IPS-15b (cell line): ENCODE measurements around the gene TMTC1.
"Not testable (repeated sequence)": the region's sequence is repeated elsewhere in the genome, so short reads cannot be mapped to it uniquely, and the experiment has no call there.

Experiments
- H3K27me3 ChIP-seq: one replicate; pipeline ENCODE4 v1.6.1; 2013; ENCODE audit warnings: low read length; ENCODE audit not compliant: control insufficient read depth, insufficient read depth
- H3K36me3 ChIP-seq: one replicate; pipeline ENCODE4 v1.6.1; 2013; ENCODE audit warnings: low read length; ENCODE audit not compliant: control insufficient read depth, insufficient read depth
- H3K4me1 ChIP-seq: one replicate; pipeline ENCODE4 v1.6.1; 2013; ENCODE audit warnings: mild to moderate bottlenecking, low read length; ENCODE audit not compliant: control insufficient read depth, insufficient read depth
- H3K4me3 ChIP-seq: one replicate; pipeline ENCODE4 v1.5.1; 2013; ENCODE audit warnings: low read depth, low read length
- H3K9ac ChIP-seq: one replicate; pipeline ENCODE4 v1.6.1; 2013; ENCODE audit warnings: low read depth, mild to moderate bottlenecking, low read length
- H3K9me3 ChIP-seq: one replicate; pipeline ENCODE4 v1.6.1; 2013; ENCODE audit warnings: mild to moderate bottlenecking, low read length; ENCODE audit not compliant: control insufficient read depth, insufficient read depth

Gene TMTC1

DNA sequence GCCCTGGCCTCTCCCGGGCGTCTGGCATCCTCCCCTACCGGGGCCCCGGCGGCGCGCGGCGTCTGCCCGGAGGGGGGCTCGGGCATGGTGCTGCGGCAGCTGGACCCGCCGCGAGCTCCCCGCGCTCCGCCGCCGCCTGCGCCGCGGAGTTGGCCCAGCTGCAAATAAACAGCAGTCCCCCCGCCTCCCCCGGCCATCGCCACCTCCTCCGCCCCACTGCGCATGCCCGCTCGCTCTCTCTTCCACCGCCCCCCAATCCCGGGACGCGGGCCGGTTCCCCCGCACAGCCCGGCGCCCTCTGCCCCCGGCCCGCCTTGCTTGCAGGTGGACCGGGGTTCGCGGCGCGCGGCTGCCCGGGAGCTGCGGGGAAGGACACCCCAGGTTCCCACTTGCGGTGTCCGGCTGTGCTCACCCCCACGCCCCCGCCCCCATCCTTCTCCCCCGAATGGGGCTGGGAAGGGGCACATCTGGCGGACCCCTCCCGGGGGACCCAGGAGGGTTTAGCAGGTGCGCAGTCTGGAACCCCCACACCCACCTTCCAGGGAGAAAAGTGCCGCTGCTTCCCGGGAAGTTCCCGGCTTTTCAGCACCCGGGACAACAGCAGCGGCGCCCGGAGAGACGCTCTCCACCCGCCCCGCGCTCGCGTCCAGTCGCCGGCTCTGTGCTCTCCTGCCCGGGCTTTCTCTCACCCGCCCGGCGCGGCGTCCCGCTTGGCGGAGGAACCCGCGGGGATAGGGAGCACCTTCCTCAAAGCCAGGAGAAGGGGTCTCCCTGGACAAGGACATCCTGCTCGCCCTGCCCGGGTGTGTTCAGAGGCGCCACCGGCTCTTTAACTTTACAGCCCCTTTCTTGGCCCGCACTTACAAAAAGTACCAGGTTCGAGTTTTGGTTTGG lies at the start of gene TMTC1:
TMTC1 (minus strand) TSS at position 170 of the 894 bp plus-strand sequence. CDS start 191 bp downstream, outside the sequence.
- Histone ChIP-seq H3K27me3 (peaks cover 17% of the 10 kb centered on the region), H3K9me3 (no peaks in the 10 kb centered on the region), H3K4me1 (peaks cover 7% of the 10 kb centered on the region), H3K9ac (peak within 1 kb of the TSS; percentile 56), H3K4me3 (peak within 1 kb of the TSS; percentile 88), H3K36me3 (no peaks in the 10 kb centered on the region)

GRCh38 chr12:29831173-29831572 lies 47.4 kb upstream of the TMTC1 start:
- Histone ChIP-seq H3K4me1 (no peaks in the 10 kb centered on the region), H3K9me3 (peaks cover 12% of the 10 kb centered on the region), H3K9ac (no peak overlapping the region)

DNA sequence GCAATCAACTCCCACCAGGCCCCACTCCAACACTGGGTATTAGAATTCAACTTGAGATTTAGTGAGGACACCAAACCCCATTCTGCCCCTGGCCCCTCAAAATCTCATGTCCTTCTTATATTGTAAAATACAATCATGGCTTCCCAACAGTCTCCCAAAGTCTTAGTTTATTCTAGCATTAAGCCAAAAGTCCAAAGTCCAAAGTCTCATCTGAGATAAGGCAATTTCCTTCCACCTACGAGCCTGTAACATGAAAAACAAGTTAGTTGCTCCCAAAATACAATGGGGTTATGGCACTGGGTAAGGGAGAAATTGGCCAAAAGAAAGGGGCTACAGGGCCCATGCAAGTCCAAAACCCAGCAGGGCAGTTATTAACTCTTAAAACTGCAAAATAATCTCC lies 46.6 kb upstream of the TMTC1 start:
- H3K9ac ChIP-seq, result no peak overlapping the region
- H3K36me3 ChIP-seq, result no peaks in the 10 kb centered on the region
- no peaks in the 10 kb centered on the region for H3K4me1 ChIP-seq
- no peaks in the 10 kb centered on the region for H3K27me3 ChIP-seq
- no peak overlapping the region for H3K4me3 ChIP-seq
- peaks cover 12% of the 10 kb centered on the region for H3K9me3 ChIP-seq

More at GRCh38 chr12:29831173-29831572, 47.4 kb upstream of the TMTC1 start:
- H3K36me3 ChIP-seq, result no peaks in the 10 kb centered on the region
- H3K27me3 ChIP-seq, result no peaks in the 10 kb centered on the region
- no peak overlapping the region for H3K4me3 ChIP-seq

GRCh38 chr12:29818916-29819623 lies 35.3 kb upstream of the TMTC1 start:
- Histone ChIP-seq H3K36me3 (no peaks in the 10 kb centered on the region), H3K27me3 (no peaks in the 10 kb centered on the region), H3K4me1 (no peaks in the 10 kb centered on the region), H3K9me3 (no peaks in the 10 kb centered on the region), H3K4me3 (no peak overlapping the region), H3K9ac (no peak overlapping the region)

DNA sequence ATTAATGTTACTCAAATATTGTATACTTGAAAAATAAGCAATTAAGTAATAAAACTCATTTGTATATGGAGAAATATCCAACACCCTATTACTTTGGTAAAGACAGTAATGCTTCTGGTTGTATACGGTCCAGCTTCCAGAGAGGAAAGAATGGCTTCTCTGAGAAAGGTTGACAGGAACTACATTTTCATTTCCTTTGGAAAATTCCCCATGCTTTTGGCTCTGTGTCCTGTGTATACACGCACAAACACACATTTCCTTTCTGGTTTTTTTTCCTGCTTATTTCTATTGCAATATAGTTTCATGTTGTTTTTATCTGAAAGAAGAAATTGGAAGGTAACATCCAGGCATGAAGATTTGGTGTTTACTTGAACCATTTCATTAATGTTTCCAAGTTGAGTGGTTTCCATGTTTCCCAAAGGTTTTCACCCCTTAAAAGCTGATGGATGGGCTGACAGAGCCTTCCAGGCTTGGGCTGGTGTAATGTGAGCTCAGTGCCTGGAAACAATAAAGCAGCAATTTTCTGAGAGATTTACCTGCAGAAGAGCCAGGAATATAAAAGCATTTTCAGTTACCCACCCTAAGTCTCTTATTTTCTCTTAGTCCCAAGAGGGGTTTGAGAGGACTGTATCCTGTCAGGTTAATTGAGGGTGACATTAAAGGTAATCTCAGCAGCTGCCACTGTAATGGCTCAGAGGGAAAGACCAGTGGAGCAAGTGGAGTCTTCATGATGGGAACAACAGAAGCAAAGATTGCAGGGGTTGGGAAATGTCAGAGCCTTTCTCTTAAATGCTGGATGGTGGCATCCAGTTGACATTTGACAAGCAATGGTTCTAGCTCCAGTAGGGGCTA lies 33.4 kb upstream of the TMTC1 start:
- Histone ChIP-seq H3K4me1 (no peaks in the 10 kb centered on the region), H3K9me3 (no peaks in the 10 kb centered on the region), H3K4me3 (no peak overlapping the region), H3K27me3 (no peaks in the 10 kb centered on the region), H3K36me3 (no peaks in the 10 kb centered on the region), H3K9ac (no peak overlapping the region)

GRCh38 chr12:29809616-29810361 lies 26.0 kb upstream of the TMTC1 start:
- not testable (repeated sequence) for H3K4me1 ChIP-seq, H3K27me3 ChIP-seq, H3K36me3 ChIP-seq, H3K9ac ChIP-seq, H3K9me3 ChIP-seq, H3K4me3 ChIP-seq

DNA sequence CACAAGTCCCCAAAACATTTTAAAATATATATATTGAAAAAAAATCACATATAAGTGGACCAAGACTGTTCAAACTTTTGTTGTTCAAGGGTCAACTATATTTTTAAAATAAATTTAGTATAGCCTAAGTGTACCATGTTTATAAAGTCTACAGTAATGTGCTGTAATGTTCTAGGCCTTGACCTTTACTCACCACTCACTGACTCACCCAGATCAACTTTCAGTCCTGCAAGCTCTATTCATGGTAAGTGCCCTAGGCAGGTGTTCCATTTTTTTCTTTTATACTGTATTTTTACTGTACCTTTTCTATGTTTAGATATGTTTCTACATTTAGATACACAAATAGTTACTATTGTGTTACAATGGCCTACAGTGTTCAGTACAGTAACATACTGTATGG lies 23.4 kb upstream of the TMTC1 start:
- Histone ChIP-seq H3K27me3 (no peaks in the 10 kb centered on the region), H3K36me3 (no peaks in the 10 kb centered on the region), H3K4me1 (no peaks in the 10 kb centered on the region), H3K4me3 (no peak overlapping the region), H3K9me3 (peaks cover 4% of the 10 kb centered on the region), H3K9ac (no peak overlapping the region)

GRCh38 chr12:29804019-29804418 lies 20.3 kb upstream of the TMTC1 start:
- no peak overlapping the region for H3K9ac ChIP-seq
- H3K4me1 ChIP-seq, result no peaks in the 10 kb centered on the region
- H3K27me3 ChIP-seq, result no peaks in the 10 kb centered on the region
- no peak overlapping the region for H3K4me3 ChIP-seq
- peaks cover 4% of the 10 kb centered on the region for H3K9me3 ChIP-seq
- H3K36me3 ChIP-seq, result no peaks in the 10 kb centered on the region

GRCh38 chr12:29799591-29799990 lies 15.8 kb upstream of the TMTC1 start:
- Histone ChIP-seq H3K4me1 (peaks cover 7% of the 10 kb centered on the region), H3K4me3 (no peak overlapping the region), H3K9me3 (no peaks in the 10 kb centered on the region), H3K36me3 (no peaks in the 10 kb centered on the region), H3K9ac (no peak overlapping the region), H3K27me3 (no peaks in the 10 kb centered on the region)

DNA sequence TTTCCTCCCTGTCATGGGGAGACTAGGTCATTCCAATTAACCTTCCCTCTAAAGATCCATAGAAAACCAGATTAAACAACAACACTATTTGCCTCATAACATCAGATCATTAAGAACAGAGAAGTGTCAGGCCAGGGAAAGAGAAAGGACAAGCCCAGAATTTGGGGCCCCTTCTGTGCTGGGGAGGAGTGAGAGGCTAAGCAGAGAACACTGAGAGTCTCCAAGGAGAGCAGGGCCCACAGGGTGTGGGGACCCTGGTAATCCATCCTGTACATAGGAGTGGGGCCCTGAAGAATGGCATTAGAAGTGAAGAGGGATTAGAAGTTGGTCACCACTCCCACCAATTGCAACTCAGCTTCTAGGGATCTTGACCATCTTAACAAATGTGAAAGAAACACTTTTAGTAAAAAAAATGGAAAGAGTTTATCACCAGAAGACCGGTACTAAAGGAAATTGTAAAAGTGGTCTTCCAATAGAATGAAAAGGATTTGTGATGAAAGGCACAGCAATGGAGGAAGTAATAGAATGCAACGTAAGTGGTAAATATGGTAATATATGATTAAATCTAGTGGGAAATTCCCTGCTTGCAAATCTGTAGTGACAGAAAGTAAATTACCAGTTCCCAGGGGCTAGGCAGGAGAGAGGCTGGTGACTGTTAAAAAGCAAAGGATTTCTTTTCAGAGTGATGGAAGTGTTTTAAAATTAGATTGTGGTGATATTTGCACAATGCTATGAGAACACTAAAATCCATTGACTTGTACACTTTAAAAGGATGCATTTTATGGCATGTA lies 14.0 kb upstream of the TMTC1 start:
- H3K9me3 ChIP-seq, result peaks cover 6% of the 10 kb centered on the region
- no peak overlapping the region for H3K4me3 ChIP-seq
- no peak overlapping the region for H3K9ac ChIP-seq
- no peaks in the 10 kb centered on the region for H3K36me3 ChIP-seq
- H3K27me3 ChIP-seq, result no peaks in the 10 kb centered on the region
- peaks cover 7% of the 10 kb centered on the region for H3K4me1 ChIP-seq
